Esophagus squamous epithelium (tissue), 5 donors: ENCODE measurements around the gene ITPKB. TPM values are rescaled to one million over a fixed set of nuclear protein-coding genes. Genes with fewer than 3 reads are reported as not detected.
A peak's percentile ranks its signal among the peaks of the same experiment; 100 is the strongest.

ENCODE experiments used
- DNase-seq: peaks from one replicate; lab custom pipeline; 2025; lab: John Stamatoyannopoulos, UW
- H3K27ac ChIP-seq, 4 donors: fragments of 200-600 bp; sonication (generic); one replicate each; pipeline ENCODE4 v1.5.1; 2016 to 2019; ENCODE audit warnings: mild to moderate bottlenecking in 1 of 4
- H3K27me3 ChIP-seq, 4 donors: fragments of 200-600 bp; sonication (generic); 1 replicate in 3 of 4; 2 replicates in 1 of 4; pipeline versions ENCODE4 v1.5.1 to v1.6.0; 2017 to 2021; ENCODE audit warnings: antibody characterized with exemption in 1 of 4
- H3K36me3 ChIP-seq, 3 donors: fragments of 200-600 bp; sonication (generic); one replicate each; pipeline ENCODE4 v1.5.1; 2016 to 2019
- H3K4me1 ChIP-seq, 3 donors: fragments of 200-600 bp; sonication (generic); one replicate each; pipeline ENCODE4 v1.5.1; 2017 to 2019
- H3K4me3 ChIP-seq, 4 donors: fragments of 200-600 bp; sonication (generic); 1 replicate in 3 of 4; 2 replicates in 1 of 4; pipeline ENCODE4 v1.5.1; 2016 to 2019; ENCODE audit warnings: mild to moderate bottlenecking in 2 of 4, moderate library complexity in 1 of 4
- H3K9me3 ChIP-seq, 3 donors: fragments of 200-600 bp; sonication (generic); one replicate each; pipeline ENCODE4 v1.5.1; 2016 to 2019
- CTCF ChIP-seq, 6 experiments: fragments of 450-650 bp in 4 of 6; fragments of 200-600 bp in 2 of 6; sonication (generic) in 2 of 6; IDR thresholded peaks; one replicate each; pipeline ENCODE4 v1.5.1; 2016 to 2019; ENCODE audit warnings: antibody characterized with exemption in 6 of 6, mild to moderate bottlenecking in 4 of 6, moderate library complexity in 4 of 6
- POLR2A ChIP-seq, 4 donors: fragments of 450-650 bp; IDR thresholded peaks; one replicate each; pipeline ENCODE4 v1.6.1; 2017; ENCODE audit warnings: antibody characterized with exemption in 4 of 4, mild to moderate bottlenecking in 4 of 4, moderate library complexity in 3 of 4
- WGBS, 2 donors: methylation state at CpG; one replicate each; pipeline ENCODE4 v1.1.5; 2018; 5-methylcytosine and 5-hydroxymethylcytosine counted together
- intact Hi-C: fragments of 100-400 bp; cut with DNase I; formaldehyde crosslinking; loops from one replicate; pipeline ENCODE4 v1.15.0; 2022
- total RNA-seq, 4 donors: library from RNA; depleted of rRNA; stranded (reverse); fragments of >200 nt; gene quantifications; one replicate each; pipeline ENCODE4 v1.1.0, GENCODE V29; 2016
- donor health status: DM: yes; HTN: yes; CAD: no.

Gene ITPKB
- total RNA-seq, 4 donors from 2014 or later, result 10.7 to 22.3 (median 15.9) TPM

- no peak for DNase-seq
- intact Hi-C loops, result no loop called here
- no peaks in the 10 kb centered on the region for H3K27me3 ChIP-seq
- H3K4me3 ChIP-seq, result no peak overlapping the region
- peaks cover 0 to 9% (median 0%) of the 10 kb centered on the region in 3 donors for H3K36me3 ChIP-seq
- H3K9me3 ChIP-seq, result no peaks in the 10 kb centered on the region
- H3K4me1 ChIP-seq, result peaks cover 16 to 74% (median 43%) of the 10 kb centered on the region in 3 donors
- no peak for TF ChIP-seq POLR2A (IDR thresholded peaks at IDR 0.05)
- no peak for TF ChIP-seq CTCF (IDR thresholded peaks at IDR 0.05)
- peak overlapping the region in 3 of 4 donors; percentile 77 to 100 (median 89) for H3K27ac ChIP-seq
These were observed 24.9 kb downstream of the ITPKB start for GRCh38 chr1:226714148-226714547.

GRCh38 chr1:226712742-226713419, 26.2 kb downstream of the ITPKB start:
- no peaks in the 10 kb centered on the region for H3K9me3 ChIP-seq
- H3K36me3 ChIP-seq, result peaks cover 0 to 5% (median 0%) of the 10 kb centered on the region in 3 donors
- TF ChIP-seq POLR2A (IDR thresholded peaks at IDR 0.05), result no peak
- no peak for TF ChIP-seq CTCF (IDR thresholded peaks at IDR 0.05)
- 69 to 81% methylated on average over 18 to 19 of the region's 19 CpGs for WGBS, 2 donors
- H3K4me1 ChIP-seq, result peaks cover 24 to 79% (median 51%) of the 10 kb centered on the region in 3 donors
- H3K27me3 ChIP-seq, result no peaks in the 10 kb centered on the region
- no peak for DNase-seq
- no peak overlapping the region for H3K4me3 ChIP-seq
- intact Hi-C loops, result no loop called here
- peak overlapping the region; percentile 5 to 100 (median 83) for H3K27ac ChIP-seq

GRCh38 chr1:226711976-226712741, 26.9 kb downstream of the ITPKB start:
- H3K27ac ChIP-seq, result peak overlapping the region in 3 of 4 donors; percentile 77 to 100 (median 89)
- WGBS, 2 donors, result 62 to 72% methylated on average over 16 of the region's 21 CpGs
- TF ChIP-seq POLR2A (IDR thresholded peaks at IDR 0.05) (no peak), CTCF (IDR thresholded peaks at IDR 0.05) (no peak)
- H3K27me3 ChIP-seq, result no peaks in the 10 kb centered on the region
- no peaks in the 10 kb centered on the region for H3K9me3 ChIP-seq
- no peak overlapping the region for H3K4me3 ChIP-seq
- intact Hi-C loops, result no loop called here
- H3K36me3 ChIP-seq, result peaks cover 0 to 11% (median 0%) of the 10 kb centered on the region in 3 donors
- H3K4me1 ChIP-seq, result peaks cover 24 to 73% (median 44%) of the 10 kb centered on the region in 3 donors
- no peak for DNase-seq

GRCh38 chr1:226710501-226710900, 28.6 kb downstream of the ITPKB start:
- intact Hi-C loops, result no loop called here
- no peak for TF ChIP-seq CTCF (IDR thresholded peaks at IDR 0.05)
- TF ChIP-seq POLR2A (IDR thresholded peaks at IDR 0.05), result no peak
- DNase-seq, result no peak
- Histone ChIP-seq H3K4me1 (peaks cover 24 to 69% (median 39%) of the 10 kb centered on the region in 3 donors), H3K27ac (peak overlapping the region; percentile 17 to 100 (median 83)), H3K9me3 (no peaks in the 10 kb centered on the region), H3K36me3 (peaks cover 0 to 12% (median 0%) of the 10 kb centered on the region in 3 donors), H3K4me3 (no peak overlapping the region), H3K27me3 (no peaks in the 10 kb centered on the region)
- WGBS, 2 donors, result 69 to 75% methylated on average over 4 to 6 of the region's 6 CpGs

- H3K27me3 ChIP-seq, result no peaks in the 10 kb centered on the region
- no peak for TF ChIP-seq CTCF (IDR thresholded peaks at IDR 0.05)
- no peak for TF ChIP-seq POLR2A (IDR thresholded peaks at IDR 0.05)
- no peak overlapping the region for H3K4me3 ChIP-seq
- peaks cover 24 to 69% (median 39%) of the 10 kb centered on the region in 3 donors for H3K4me1 ChIP-seq
- H3K36me3 ChIP-seq, result peaks cover 0 to 12% (median 0%) of the 10 kb centered on the region in 3 donors
- 76 to 84% methylated on average over 4 of the region's 4 CpGs for WGBS, 2 donors
- H3K27ac ChIP-seq, result peak overlapping the region in 3 of 4 donors; percentile 77 to 100 (median 89)
- no peaks in the 10 kb centered on the region for H3K9me3 ChIP-seq
- intact Hi-C loops, result no loop called here
- DNase-seq, result no peak
These were observed 29.1 kb downstream of the ITPKB start for GRCh38 chr1:226709953-226710352.
